ENCODE data around the gene CPLX1.
"Not testable (repeated sequence)": the region's sequence is repeated elsewhere in the genome, so short reads cannot be mapped to it uniquely, and the experiment has no call there.

Gene CPLX1

DNA sequence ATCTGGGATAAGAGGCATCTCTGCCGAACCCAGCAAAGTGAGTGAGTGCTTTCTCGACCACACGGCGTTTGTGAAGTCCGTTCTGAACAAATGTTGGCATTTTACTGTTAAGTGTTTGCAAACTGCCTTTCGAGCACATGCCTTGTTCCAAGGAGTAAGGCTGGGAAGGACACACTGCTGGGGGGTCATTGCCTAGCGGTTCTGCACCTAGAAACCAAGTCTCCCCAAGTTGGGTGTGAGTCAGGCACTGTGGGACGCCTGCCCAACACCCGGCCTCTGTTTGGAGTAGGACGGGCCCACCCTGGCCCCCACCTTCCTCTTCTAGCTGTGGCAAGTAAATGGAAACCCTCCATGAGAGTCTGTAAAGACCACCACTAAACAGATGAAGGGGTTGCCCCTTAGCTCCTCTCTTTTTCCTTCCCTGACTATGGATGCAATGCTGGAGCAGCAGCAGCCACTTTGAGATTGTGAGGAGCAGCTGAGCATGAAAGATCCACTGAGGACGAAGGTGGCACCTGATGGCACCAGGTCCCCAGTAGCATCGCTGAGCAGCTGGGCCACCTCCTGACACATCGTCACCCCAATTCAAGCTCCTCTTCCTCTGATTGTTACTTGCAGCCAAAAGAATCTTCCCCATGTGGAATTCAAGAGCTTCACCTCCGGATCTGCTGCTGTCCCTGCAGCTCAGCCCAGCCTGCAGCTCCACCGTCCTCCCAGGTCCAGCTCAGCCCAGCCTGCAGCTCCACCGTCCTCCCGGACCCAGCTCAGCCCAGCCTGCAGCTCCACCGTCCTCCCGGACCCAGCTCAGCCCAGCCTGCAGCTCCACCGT lies 6.3 kb downstream of the CPLX1 start:
- no peak for DNase-seq (ENCODE audit: low spot score)

- no peak for DNase-seq (ENCODE audit: low spot score)
Measured at GRCh38 chr4:818106-818921, 7.6 kb downstream of the CPLX1 start.

- DNase-seq (ENCODE audit: low spot score), result no peak
Measured at GRCh38 chr4:815464-816146, 10.3 kb downstream of the CPLX1 start.

GRCh38 chr4:814312-814850 lies 11.5 kb downstream of the CPLX1 start:
- no peak for DNase-seq (ENCODE audit: low spot score)

- no peak for DNase-seq (ENCODE audit: low spot score)
Measured at GRCh38 chr4:813900-814299, 12.0 kb downstream of the CPLX1 start.

DNA sequence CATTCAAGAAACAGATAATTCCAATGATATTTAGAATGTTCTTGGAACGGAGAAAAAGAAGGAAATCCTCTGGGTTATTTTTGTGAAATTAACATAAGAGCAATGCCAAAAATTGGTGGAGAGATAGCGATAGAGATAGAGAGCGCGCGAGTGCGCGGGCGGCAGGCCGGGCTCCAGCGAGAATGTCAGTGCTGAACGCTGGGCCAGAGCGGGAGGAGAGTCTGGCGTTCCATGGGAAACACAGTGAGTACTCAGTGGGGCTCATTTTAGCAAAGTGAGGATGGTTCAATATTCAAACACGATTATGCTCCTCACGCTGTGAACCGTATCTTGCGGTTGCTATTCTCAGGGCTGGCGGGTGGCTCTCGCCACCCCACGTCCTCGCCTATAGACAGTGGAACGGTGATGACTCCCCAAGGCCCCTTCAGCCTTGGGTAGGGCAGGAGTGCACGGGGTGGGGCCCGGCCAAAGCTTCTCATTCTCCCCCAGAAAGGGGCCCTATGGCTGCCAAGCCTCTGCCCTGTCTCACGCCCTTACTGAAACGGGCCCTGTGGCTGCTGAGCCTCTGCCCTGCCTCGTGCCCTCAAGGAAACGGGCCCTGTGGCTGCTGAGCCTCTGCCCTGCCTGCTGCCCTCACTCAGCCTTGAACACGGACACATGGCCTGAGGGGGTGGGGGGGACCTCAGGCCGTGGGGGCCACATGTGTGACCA lies 16.9 kb downstream of the CPLX1 start:
- no peak for DNase-seq (ENCODE audit: low spot score)

DNA sequence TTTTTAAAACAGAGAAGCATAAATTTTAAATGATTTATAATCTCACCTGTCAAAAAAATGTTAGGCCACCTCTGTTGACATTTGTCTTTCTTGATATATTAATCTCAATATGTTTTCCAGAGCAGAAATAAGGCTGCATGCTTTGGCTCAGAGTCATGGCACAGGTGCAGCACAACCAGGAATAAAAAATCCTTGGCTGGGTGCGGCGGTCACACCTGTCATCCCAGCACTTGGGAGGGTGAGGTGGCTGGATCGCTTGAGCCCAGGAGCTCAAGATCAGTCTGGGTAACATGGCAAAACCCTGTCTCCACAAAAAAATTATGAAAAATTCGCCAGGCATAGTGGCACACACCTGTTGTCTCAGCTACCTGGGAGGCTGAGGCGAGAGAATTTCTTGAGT lies 18.1 kb downstream of the CPLX1 start:
- DNase-seq (ENCODE audit: low spot score), result no peak

DNA sequence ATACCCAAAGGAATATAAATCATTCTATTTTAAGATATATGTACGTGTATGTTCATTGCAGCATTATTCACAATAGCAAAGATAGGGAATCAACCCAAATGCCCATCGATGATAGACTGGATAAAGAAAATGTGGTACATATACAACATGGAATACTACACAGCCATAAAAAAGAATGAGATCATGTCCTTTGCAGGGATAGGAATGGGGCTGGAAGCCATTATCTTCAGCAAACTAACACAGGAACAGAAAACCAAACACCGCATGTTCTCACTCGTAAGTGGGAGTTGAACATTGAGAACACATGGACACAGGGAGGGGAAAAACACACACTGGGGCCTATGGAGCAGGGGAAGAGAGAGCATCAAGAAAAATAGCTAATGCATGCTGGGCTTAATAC lies 18.9 kb downstream of the CPLX1 start:
- not testable (repeated sequence) for DNase-seq (ENCODE audit: low spot score)

DNA sequence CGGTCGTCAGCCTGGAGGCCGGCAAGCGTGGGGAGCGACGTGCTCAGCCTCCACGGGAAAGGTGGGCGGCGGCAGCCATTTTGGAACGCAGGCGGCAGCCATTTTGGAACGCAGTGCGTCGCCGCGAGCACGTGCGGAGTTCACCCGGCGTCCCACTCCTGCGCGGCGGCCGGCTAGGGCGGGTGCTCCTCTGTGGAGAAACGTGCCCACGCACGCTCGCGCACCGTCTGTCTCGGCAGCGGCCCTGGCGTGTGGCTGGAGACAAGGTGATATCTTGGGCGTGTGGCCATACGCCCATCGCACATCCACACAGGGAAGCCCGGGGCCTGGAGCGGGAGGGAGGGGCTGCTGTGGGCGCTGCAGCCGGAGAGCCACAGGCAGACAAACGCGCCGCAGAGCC lies 21.1 kb downstream of the CPLX1 start:
- DNase-seq (ENCODE audit: low spot score), result no peak

DNA sequence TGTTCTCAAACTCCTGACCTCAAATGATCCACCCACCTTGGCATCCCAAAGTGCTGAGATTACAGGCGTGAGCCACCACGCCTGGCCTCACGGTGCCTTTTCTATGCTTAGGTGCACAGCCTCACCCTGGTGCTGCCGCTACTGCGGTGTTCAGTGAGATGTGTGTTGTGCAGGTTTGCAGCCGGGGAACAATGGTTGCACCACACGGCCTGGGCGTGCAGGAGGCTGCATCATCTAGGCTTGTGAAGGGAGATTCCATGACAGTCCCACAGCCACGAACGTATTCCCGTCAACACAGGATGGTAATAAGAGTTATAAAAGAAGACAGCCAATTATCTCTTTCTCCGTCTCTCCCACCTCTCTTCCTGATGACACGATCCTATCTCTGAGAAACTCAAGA lies 22.0 kb downstream of the CPLX1 start:
- DNase-seq (ENCODE audit: low spot score), result no peak

GRCh38 chr4:801436-802124 lies 24.3 kb downstream of the CPLX1 start:
- DNase-seq (ENCODE audit: low spot score), result no peak

DNA sequence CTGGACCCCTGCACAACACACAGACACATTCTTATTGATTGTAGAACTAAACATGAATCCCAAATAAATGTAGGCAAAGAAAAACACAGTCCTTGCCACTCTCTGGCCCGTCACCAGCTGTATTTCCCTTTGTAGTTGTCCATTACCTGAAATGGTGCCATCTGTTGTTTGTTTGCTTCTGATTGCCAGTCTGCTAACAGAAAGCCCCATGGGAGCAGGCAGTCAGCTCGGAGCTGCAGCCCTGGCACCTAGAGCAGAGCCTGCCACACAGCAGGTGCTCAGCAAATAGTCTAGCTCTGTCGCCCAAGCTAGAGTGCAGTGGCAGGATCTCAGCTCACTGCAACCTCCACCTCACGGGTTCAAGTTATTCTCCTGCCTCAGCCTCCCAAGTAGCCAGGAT lies 28.9 kb downstream of the CPLX1 start:
- no peak for DNase-seq (ENCODE audit: low spot score)

- no peak for DNase-seq (ENCODE audit: low spot score)
Measured at GRCh38 chr4:796206-796605, 29.7 kb downstream of the CPLX1 start.

DNA sequence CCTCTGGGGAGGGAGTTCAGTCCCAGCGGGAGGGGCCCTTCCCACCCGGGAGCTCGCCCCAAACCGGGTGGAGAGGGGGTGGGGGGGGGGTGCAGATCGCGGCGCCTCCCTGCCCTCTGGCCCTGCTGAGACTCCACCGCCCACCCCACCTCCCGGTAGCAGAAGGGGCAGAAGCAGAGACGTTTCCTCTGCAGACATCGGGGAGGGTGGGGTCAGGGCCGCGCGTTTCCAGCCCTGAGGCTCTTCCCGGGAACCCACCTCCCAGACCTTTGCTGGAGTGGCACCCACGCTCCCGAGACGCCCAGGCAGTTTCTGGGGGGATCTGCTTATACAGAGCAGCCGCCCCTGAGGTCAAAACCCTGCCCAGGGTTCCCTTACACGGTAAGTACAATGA lies 30.2 kb downstream of the CPLX1 start:
- no peak for DNase-seq (ENCODE audit: low spot score)

GRCh38 chr4:794900-795725 lies 30.8 kb downstream of the CPLX1 start:
- DNase-seq (ENCODE audit: low spot score), result no peak

GRCh38 chr4:793941-794621 lies 31.8 kb downstream of the CPLX1 start:
- DNase-seq (ENCODE audit: low spot score), result no peak

GRCh38 chr4:793093-793861 lies 32.7 kb downstream of the CPLX1 start:
- DNase-seq (ENCODE audit: low spot score), result no peak

- no peak for DNase-seq (ENCODE audit: low spot score)
Measured at GRCh38 chr4:792626-793092, 33.3 kb downstream of the CPLX1 start.

Data from kidney capillary endothelial cell (primary cell).